DMS153 treated with DMSO at 0.1 percent for 48 hours (cell line): ENCODE data around the gene PIAS4.

Experiments
- DNase-seq: peaks from one replicate; lab custom pipeline; 2025; ENCODE audit not compliant: unreplicated experiment; lab: John Stamatoyannopoulos, UW

The PIAS4 gene

GRCh38 chr19:3977242-3978143, 30.0 kb upstream of the PIAS4 start:
- DNase-seq = no peak

GRCh38 chr19:3978145-3978544, 29.4 kb upstream of the PIAS4 start:
- no peak for DNase-seq

GRCh38 chr19:3979289-3979673, 28.3 kb upstream of the PIAS4 start:
- no peak for DNase-seq

- no peak for DNase-seq
Measured at GRCh38 chr19:3979674-3980352, 27.7 kb upstream of the PIAS4 start.

- DNase-seq = no peak
Measured at GRCh38 chr19:3980353-3981251, 26.9 kb upstream of the PIAS4 start.

DNA sequence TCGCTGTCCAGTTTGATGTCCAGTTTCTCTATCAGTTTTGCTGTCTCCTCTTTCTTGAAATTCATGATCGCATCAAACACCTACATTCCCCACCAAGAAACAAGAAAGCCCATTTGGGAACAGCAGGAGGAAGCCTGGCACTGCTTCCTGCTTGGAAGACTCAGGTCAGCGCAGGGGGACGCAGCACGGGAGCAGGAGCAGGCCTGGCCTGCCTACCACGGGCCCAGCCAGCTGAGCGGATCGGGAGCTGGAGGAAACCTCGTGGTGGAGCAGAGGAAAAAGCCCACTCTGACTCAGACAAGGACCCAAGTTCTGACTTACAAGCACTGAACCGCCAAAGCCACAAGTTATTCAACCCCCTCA, 26.2 kb upstream of the PIAS4 start:
- DNase-seq = no peak

DNA sequence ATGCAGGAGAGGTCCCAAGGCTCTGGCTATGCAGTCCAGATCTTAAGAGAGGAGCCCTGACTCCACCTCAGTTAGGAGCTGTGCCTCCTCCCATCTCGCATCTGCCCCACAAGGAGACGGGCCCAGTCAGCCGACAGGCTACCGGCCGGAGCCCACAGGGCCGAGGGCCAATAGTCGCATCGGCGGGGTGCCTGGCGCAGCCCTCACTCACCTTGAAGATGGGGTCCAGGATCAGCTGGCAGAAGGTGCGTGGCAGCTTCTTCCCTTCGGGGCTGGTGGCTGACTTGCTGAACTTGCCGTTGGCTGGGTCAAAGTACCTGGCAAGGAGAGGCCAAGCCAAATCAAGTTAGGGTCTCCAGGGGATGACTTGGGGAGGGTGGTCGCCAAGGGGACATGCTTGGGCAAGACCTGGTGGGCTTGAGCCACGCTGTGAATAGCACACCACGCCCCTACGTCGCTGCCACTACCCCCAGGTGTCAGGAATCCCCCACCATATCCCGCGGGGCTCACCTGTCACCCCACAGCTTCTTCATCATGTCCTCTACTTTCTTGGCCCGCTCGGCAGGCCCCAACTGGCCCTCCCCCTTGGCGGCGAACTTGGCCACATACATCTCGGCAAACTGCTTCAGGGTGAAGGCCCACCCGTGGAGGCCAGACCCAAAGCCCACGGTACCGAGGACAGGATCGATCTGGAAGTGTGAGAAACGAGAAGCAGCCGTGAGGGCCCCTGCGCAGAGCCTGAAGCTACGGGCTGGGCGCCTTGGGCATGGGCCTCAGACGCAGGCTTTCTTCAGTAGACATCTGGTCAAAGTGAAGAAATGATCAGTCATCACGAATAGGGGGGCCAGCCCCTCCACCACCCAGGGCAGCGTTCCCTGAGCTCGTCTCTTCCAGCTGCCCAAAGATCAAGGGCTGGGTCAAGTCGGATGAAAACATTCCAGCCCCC, 25.5 kb upstream of the PIAS4 start:
- DNase-seq = no peak

DNA sequence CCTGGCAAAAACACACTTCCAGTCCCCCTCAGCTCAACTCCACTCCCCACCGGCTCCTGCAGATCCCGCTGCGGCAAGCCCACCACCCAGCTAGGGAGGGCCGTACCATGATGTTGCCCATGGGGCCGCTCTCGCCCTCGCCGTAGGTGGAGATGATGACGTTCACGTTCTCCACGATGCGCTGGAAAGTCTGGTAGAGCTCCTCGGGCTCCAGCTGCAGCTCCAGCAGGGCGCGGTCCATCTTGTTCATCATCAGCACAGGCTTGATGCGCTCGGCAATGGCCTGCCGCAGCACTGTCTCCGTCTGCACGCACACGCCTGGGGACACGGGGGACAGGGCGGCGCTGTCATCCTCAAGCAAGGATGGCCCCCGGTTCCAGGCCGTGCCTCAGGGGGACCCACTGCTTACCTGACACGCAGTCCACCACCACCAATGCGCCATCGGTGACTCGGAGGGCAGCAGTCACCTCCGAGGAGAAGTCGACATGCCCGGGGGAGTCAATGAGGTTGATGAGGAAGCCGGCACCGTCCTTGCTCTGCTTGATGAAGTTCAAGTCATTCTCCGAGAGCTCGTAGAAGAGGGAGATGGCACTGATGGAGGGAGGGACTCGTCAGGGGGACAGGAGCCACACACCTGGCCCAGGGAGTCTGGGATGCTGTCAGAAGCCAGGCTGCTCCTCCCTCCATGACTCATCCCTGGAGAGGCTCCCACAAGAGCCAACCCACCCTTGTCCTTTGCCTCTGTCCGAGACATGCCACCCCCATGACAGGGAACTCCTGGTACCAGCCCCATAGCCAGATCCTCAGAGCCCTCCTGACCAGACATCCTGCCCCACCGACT, 24.6 kb upstream of the PIAS4 start:
- no peak for DNase-seq

GRCh38 chr19:3983542-3983914, 24.0 kb upstream of the PIAS4 start:
- no peak for DNase-seq

DNA sequence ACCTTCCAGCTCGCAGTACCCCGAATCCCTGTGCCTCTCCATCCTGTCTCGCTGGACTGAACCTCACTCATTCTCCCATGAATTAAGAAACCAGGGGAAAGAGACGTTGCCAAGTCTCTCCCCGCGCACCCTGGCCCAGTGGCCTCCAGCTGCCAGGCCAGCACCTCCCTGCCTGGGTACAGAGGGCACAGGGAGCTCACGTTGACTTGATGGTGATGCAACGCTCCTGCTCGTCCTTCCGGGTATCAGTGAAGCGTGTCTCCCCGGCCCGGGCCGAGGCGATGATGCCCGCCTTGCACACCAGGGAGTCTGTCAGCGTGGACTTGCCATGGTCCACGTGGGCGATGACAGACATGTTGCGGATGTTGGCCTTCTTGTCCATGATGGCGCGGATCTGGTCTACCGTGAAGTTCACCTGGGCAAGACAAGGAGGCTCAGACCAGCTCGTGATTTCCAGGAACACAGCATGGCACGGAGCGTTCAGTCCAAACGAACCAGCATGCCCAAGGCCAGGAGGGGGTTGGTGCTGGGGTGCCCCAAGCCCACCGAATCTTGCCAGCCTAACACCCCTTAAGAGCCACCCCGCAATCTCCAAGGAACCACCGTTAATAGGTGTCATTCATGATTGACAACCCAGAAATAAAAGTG, 23.5 kb upstream of the PIAS4 start:
- no peak for DNase-seq

DNA sequence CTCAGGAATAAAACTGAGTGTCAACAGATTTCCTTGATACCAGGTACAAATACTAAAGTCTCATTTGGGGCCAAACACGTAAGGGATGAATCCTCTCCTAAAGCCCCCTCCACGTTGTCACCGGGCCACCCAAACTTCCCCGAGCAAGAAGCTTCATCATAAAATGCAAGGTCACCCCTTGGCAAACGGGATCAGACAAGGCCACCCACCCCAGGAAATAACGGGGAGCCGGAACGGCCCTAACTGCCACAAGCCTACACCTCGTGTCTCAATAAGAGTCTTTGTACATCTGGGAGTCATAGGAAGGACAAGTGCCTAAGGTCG, 23.0 kb upstream of the PIAS4 start:
- DNase-seq = no peak

GRCh38 chr19:3984908-3985642, 22.5 kb upstream of the PIAS4 start, which contains the start of gene EEF2:
EEF2 (minus strand) TSS chr19:3985463; CDS start chr19:3985380, 83 bp downstream.
- DNase-seq = peak; percentile 80

DNA sequence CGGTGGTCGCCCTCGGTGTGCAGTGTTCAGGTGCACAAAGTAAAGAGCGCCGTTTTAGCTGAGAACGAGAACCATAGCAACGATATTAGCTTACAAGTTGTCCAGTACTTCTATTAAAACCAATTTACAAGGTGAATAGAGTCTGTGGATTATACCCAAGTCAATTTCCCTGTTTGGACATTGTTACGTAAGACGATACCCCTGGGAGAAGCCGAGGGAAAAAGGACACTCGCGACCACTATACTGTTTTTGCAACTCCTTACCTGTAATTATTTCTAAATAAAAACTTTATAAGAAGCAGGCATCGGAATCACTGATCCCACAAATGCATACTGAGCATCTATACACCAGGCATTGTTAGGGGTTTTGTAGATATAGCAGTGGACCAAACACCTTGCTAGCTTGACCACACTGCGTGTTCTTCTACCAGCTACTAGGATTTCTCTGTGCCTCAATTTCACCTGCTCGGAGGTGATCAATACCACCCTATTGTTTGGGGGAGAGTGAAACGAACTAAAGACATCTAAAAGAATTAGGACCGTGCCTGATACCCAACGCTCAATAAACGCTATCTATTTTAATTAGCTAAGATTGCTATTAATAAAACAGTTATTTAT, 21.8 kb upstream of the PIAS4 start:
- peak; percentile 80 for DNase-seq

GRCh38 chr19:3986260-3987041, 21.1 kb upstream of the PIAS4 start:
- peak; percentile 89 for DNase-seq

DNA sequence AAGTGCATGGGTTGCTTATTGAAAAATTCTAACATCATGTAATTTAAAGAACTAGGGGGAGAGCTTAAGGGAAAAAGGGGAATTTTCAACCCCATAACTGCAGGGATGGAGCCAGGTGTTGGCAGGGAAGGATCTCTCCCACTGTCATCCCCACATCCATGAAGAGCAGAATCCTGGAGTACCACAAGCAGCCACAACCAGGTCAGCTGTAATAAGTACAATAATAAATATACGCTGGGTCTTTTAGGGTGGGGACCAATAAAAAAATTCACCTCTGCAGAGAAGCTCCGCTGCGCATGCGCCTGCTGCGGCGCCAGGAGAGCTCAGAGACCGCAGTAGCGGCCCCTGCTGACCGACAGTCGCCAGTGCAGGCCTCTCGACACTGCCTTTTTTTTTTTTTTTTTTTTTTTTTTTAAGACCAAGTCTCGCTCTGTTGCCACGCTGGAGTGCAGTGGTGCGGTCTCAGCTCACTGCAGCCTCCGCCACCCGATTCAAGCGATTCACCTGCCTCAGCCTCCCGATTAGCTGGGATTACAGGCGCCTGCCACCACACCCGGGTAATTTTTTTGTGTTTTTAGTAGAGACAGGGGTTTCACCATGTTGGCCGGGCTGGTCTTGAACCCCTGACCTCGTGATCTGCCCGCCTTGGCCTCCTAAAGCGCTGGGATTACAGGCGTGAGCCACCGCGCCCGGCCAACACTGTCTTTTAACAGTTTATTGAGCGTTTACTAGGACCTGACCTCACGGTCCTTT, 19.7 kb upstream of the PIAS4 start:
- peak; percentile 77 for DNase-seq

DNA sequence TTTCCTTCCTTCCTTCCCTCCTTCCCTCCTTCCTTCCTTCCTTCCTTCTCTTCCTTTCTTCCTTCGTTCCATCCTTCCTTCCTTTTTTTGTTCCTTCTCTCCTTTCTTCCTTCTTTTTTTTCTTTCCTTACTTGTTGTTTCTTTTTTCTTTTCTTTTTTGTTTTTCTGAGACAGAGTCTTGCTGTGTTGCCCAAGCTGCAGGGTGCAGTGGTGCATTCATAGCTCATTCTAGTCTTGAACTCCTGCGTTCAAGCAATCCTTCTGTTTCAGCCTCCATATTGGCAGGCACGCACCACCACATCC, 16.8 kb upstream of the PIAS4 start:
- DNase-seq = no peak

GRCh38 chr19:3995607-3996006, 11.9 kb upstream of the PIAS4 start:
- no peak for DNase-seq
